Measurements from ENCODE around the gene AKT2. TPM values are rescaled to one million over a fixed set of nuclear protein-coding genes. Genes with fewer than 3 reads are reported as not detected.

Gene AKT2
- total RNA-seq, 1 donor from 2014 or later: 89.8 TPM

GRCh38 chr19:40279761-40280607 is 5.2 kb downstream of the AKT2 start:
- H3K36me3 Mint-ChIP-seq (ENCODE audit: low read depth, unreplicated experiment): peaks cover 6% of the 10 kb centered on the region
- DNase-seq (ENCODE audit: low spot score): no peak
- peaks cover 8% of the 10 kb centered on the region for H3K4me1 Mint-ChIP-seq (ENCODE audit: unreplicated experiment)
- no peak overlapping the region for H3K27ac Mint-ChIP-seq (ENCODE audit: unreplicated experiment)
- no peaks in the 10 kb centered on the region for H3K9me3 Mint-ChIP-seq (ENCODE audit: unreplicated experiment)
- H3K27me3 Mint-ChIP-seq (ENCODE audit: unreplicated experiment): peaks cover 5% of the 10 kb centered on the region
- H3K4me3 Mint-ChIP-seq (ENCODE audit: unreplicated experiment): no peak overlapping the region
- TF ChIP-seq CTCF (IDR thresholded peaks at IDR 0.05; ENCODE audit: unreplicated experiment): no peak

- Mint-ChIP-seq H3K27me3 (ENCODE audit: unreplicated experiment) (peaks cover 5% of the 10 kb centered on the region), H3K4me1 (ENCODE audit: unreplicated experiment) (peaks cover 6% of the 10 kb centered on the region), H3K36me3 (ENCODE audit: low read depth, unreplicated experiment) (peaks cover 6% of the 10 kb centered on the region), H3K9me3 (ENCODE audit: unreplicated experiment) (no peaks in the 10 kb centered on the region), H3K27ac (ENCODE audit: unreplicated experiment) (no peak overlapping the region), H3K4me3 (ENCODE audit: unreplicated experiment) (no peak overlapping the region)
- no peak for TF ChIP-seq CTCF (IDR thresholded peaks at IDR 0.05; ENCODE audit: unreplicated experiment)
- DNase-seq (ENCODE audit: low spot score): no peak
These were observed 6.0 kb downstream of the AKT2 start for GRCh38 chr19:40279120-40279551.

GRCh38 chr19:40278361-40279035 is 6.6 kb downstream of the AKT2 start:
- TF ChIP-seq CTCF (IDR thresholded peaks at IDR 0.05; ENCODE audit: unreplicated experiment): no peak
- H3K4me3 Mint-ChIP-seq (ENCODE audit: unreplicated experiment): no peak overlapping the region
- H3K27me3 Mint-ChIP-seq (ENCODE audit: unreplicated experiment): peaks cover 6% of the 10 kb centered on the region
- peaks cover 6% of the 10 kb centered on the region for H3K4me1 Mint-ChIP-seq (ENCODE audit: unreplicated experiment)
- no peak overlapping the region for H3K27ac Mint-ChIP-seq (ENCODE audit: unreplicated experiment)
- no peaks in the 10 kb centered on the region for H3K9me3 Mint-ChIP-seq (ENCODE audit: unreplicated experiment)
- no peak for DNase-seq (ENCODE audit: low spot score)
- H3K36me3 Mint-ChIP-seq (ENCODE audit: low read depth, unreplicated experiment): peaks cover 6% of the 10 kb centered on the region

GRCh38 chr19:40277356-40278059 is 7.6 kb downstream of the AKT2 start:
- Mint-ChIP-seq H3K4me1 (ENCODE audit: unreplicated experiment) (peaks cover 6% of the 10 kb centered on the region), H3K27me3 (ENCODE audit: unreplicated experiment) (peaks cover 5% of the 10 kb centered on the region), H3K36me3 (ENCODE audit: low read depth, unreplicated experiment) (peaks cover 7% of the 10 kb centered on the region), H3K27ac (ENCODE audit: unreplicated experiment) (peak overlapping the region; percentile 24), H3K4me3 (ENCODE audit: unreplicated experiment) (no peak overlapping the region), H3K9me3 (ENCODE audit: unreplicated experiment) (no peaks in the 10 kb centered on the region)
- no peak for DNase-seq (ENCODE audit: low spot score)
- TF ChIP-seq CTCF (IDR thresholded peaks at IDR 0.05; ENCODE audit: unreplicated experiment): no peak

All from endothelial cell (in vitro differentiated cells).